ENCODE data around the gene PTK7.

The PTK7 gene

GRCh38 chr6:43181942-43182860 lies 106.1 kb downstream of the PTK7 start, which contains the start of gene CUL9:
TSS of gene CUL9 (plus strand) at chr6:43182196. CDS start at chr6:43184311, 2,115 bp downstream.
- Histone ChIP-seq H3K36me3 (ENCODE audit: insufficient read depth) (no peaks in the 10 kb centered on the region), H3K4me3 (IDR thresholded peaks at IDR 0.05; ENCODE audit: insufficient read depth, low read depth, low read length) (no peak within 1 kb of the TSS), H3K4me1 (ENCODE audit: low read depth, poor library complexity, severe bottlenecking) (peaks cover 13% of the 10 kb centered on the region), H4K20me1 (ENCODE audit: insufficient read depth) (no peaks in the 10 kb centered on the region), H2AFZ (ENCODE audit: low read depth) (peak within 1 kb of the TSS; percentile 24), H3K9ac (peak within 1 kb of the TSS; percentile 36), H3K79me2 (ENCODE audit: insufficient read depth, low read depth) (peaks cover 7% of the 10 kb centered on the region; the same call in 1 of the 2 replicates), H3K27me3 (ENCODE audit: insufficient read depth, low read depth) (no peaks in the 10 kb centered on the region), H3K4me2 (peak within 1 kb of the TSS; percentile 91), H3K27ac (peak within 1 kb of the TSS; percentile 6; the same call in 1 of the 2 replicates)
- TF ChIP-seq CTCF (conservative IDR thresholded peaks at IDR 0.05; ENCODE audit: low read depth, low read length) = no peak

- no peak overlapping the region for H3K4me3 ChIP-seq (IDR thresholded peaks at IDR 0.05; ENCODE audit: insufficient read depth, low read depth, low read length)
- TF ChIP-seq CTCF (conservative IDR thresholded peaks at IDR 0.05; ENCODE audit: low read depth, low read length) = no peak
- no peak overlapping the region for H2AFZ ChIP-seq (ENCODE audit: low read depth)
- H3K27me3 ChIP-seq (ENCODE audit: insufficient read depth, low read depth) = no peaks in the 10 kb centered on the region
- H3K79me2 ChIP-seq (ENCODE audit: insufficient read depth, low read depth) = peaks cover 7% of the 10 kb centered on the region; the same call in 1 of the 2 replicates
- H4K20me1 ChIP-seq (ENCODE audit: insufficient read depth) = no peaks in the 10 kb centered on the region
- H3K4me1 ChIP-seq (ENCODE audit: low read depth, poor library complexity, severe bottlenecking) = peaks cover 13% of the 10 kb centered on the region
- peak overlapping the region; percentile 76; the same call in 1 of the 2 replicates for H3K4me2 ChIP-seq
- H3K36me3 ChIP-seq (ENCODE audit: insufficient read depth) = no peaks in the 10 kb centered on the region
- H3K27ac ChIP-seq = no peak overlapping the region
- no peak overlapping the region for H3K9ac ChIP-seq
Observed at GRCh38 chr6:43183441-43183840, 107.3 kb downstream of the PTK7 start.

GRCh38 chr6:43184268-43184985 lies 108.3 kb downstream of the PTK7 start:
- Histone ChIP-seq H3K27me3 (ENCODE audit: insufficient read depth, low read depth) (no peaks in the 10 kb centered on the region), H3K4me3 (IDR thresholded peaks at IDR 0.05; ENCODE audit: insufficient read depth, low read depth, low read length) (no peak overlapping the region), H3K4me2 (no peak overlapping the region), H4K20me1 (ENCODE audit: insufficient read depth) (no peaks in the 10 kb centered on the region), H3K27ac (no peak overlapping the region), H3K79me2 (ENCODE audit: insufficient read depth, low read depth) (peaks cover 7% of the 10 kb centered on the region; the same call in 1 of the 2 replicates), H2AFZ (ENCODE audit: low read depth) (no peak overlapping the region), H3K36me3 (ENCODE audit: insufficient read depth) (no peaks in the 10 kb centered on the region), H3K4me1 (ENCODE audit: low read depth, poor library complexity, severe bottlenecking) (peaks cover 13% of the 10 kb centered on the region), H3K9ac (no peak overlapping the region)
- TF ChIP-seq CTCF (conservative IDR thresholded peaks at IDR 0.05; ENCODE audit: low read depth, low read length) = no peak

- no peak for TF ChIP-seq CTCF (conservative IDR thresholded peaks at IDR 0.05; ENCODE audit: low read depth, low read length)
- Histone ChIP-seq H3K9ac (no peak overlapping the region), H3K27me3 (ENCODE audit: insufficient read depth, low read depth) (no peaks in the 10 kb centered on the region), H2AFZ (ENCODE audit: low read depth) (no peak overlapping the region), H3K4me3 (IDR thresholded peaks at IDR 0.05; ENCODE audit: insufficient read depth, low read depth, low read length) (no peak overlapping the region), H4K20me1 (ENCODE audit: insufficient read depth) (no peaks in the 10 kb centered on the region), H3K36me3 (ENCODE audit: insufficient read depth) (no peaks in the 10 kb centered on the region), H3K4me2 (no peak overlapping the region), H3K27ac (no peak overlapping the region), H3K4me1 (ENCODE audit: low read depth, poor library complexity, severe bottlenecking) (peaks cover 13% of the 10 kb centered on the region), H3K79me2 (ENCODE audit: insufficient read depth, low read depth) (peaks cover 7% of the 10 kb centered on the region; the same call in 1 of the 2 replicates)
Observed at GRCh38 chr6:43185391-43185985, 109.4 kb downstream of the PTK7 start.
